GM23248 (cell line): Measurements from ENCODE around the gene ANKRD55.

Source experiments
- EZH2 ChIP-seq: fragments of 200-600 bp; sonication (generic); IDR thresholded peaks from 2 replicates; pipeline ENCODE4 v1.6.1; 2018; ENCODE audit warnings: antibody characterized with exemption, mild to moderate bottlenecking; ENCODE audit not compliant: insufficient read depth, poor library complexity, severe bottlenecking
- EZH2phosphoT487 ChIP-seq: fragments of 200-600 bp; sonication (generic); IDR thresholded peaks from 2 replicates; pipeline ENCODE4 v1.6.1; 2018; ENCODE audit warnings: antibody characterized with exemption, moderate library complexity, mild to moderate bottlenecking, low read depth; ENCODE audit not compliant: insufficient read depth

DNA sequence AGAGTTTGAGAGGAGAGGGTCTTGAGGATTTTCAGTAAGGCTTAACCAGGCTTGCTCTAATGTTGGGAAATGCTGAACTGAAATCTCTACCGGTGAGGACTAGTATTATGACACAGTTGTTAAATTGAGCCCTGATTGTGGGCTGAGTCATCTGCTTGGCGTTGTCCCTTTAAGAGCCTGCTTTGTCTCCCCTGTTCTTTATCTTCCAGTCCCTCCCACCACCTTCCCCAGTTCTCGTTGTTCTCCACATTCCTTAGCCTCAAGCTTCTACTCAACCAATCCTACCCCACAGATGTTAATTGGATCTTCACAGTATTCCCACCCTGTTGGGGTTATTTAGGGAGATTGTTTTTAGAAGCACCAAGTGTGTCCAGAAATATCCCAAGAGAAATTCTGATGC is 57.6 kb downstream of the ANKRD55 start:
- no peak for TF ChIP-seq EZH2
- TF ChIP-seq EZH2phosphoT487, result no peak
